ENCODE results near the gene FGR.

FGR gene

GRCh38 chr1:27566462-27567145 lies 68.4 kb downstream of the FGR start:
- DNase-seq, result no peak

GRCh38 chr1:27564710-27565649 lies 70.0 kb downstream of the FGR start:
- no peak for DNase-seq

GRCh38 chr1:27563591-27564471 lies 71.2 kb downstream of the FGR start:
- DNase-seq, result peak; percentile 29 to 33

GRCh38 chr1:27563341-27563590 lies 71.7 kb downstream of the FGR start:
- DNase-seq, result no peak

GRCh38 chr1:27562534-27563340 lies 72.2 kb downstream of the FGR start:
- DNase-seq, result no peak
